Tibial artery (tissue), 4 donors: ENCODE data around the gene FOXN1.

Experiments used
- DNase-seq, 2 donors: peaks; one replicate each; pipeline ENCODE4 v3.0.0-alpha.2; 2019
- H3K27ac ChIP-seq, 2 donors: fragments of 200-600 bp; sonication (generic) in 1 of 2; 1 replicate in 1 of 2; 2 replicates in 1 of 2; pipeline ENCODE4 v1.5.1; 2018 to 2019; ENCODE audit warnings: mild to moderate bottlenecking in 1 of 2
- H3K27me3 ChIP-seq, 2 donors: fragments of 200-600 bp; sonication (generic) in 1 of 2; one replicate each; pipeline versions ENCODE4 v1.5.1 to v1.6.0; 2016 to 2019
- H3K36me3 ChIP-seq, 3 donors: fragments of 200-600 bp; sonication (generic) in 2 of 3; one replicate each; pipeline ENCODE4 v1.5.1; 2016 to 2019; ENCODE audit warnings: mild to moderate bottlenecking in 2 of 3
- H3K4me1 ChIP-seq, 4 donors: fragments of 200-600 bp; sonication (generic) in 2 of 4; 1 replicate in 3 of 4; 2 replicates in 1 of 4; pipeline ENCODE4 v1.5.1; 2016 to 2019
- H3K4me3 ChIP-seq, 2 donors: fragments of 200-600 bp; sonication (generic) in 1 of 2; 1 replicate in 1 of 2; 2 replicates in 1 of 2; pipeline ENCODE4 v1.5.1; 2018 to 2019; ENCODE audit warnings: mild to moderate bottlenecking in 2 of 2
- H3K9me3 ChIP-seq, 3 donors: fragments of 200-600 bp; sonication (generic) in 1 of 3; one replicate each; pipeline ENCODE4 v1.5.1; 2016 to 2019
- CTCF ChIP-seq, 2 experiments: fragments of 200-600 bp in 1 of 2; fragments of 450-650 bp in 1 of 2; IDR thresholded peaks; one replicate each; pipeline ENCODE4 v1.5.1; 2017 to 2019; ENCODE audit warnings: antibody characterized with exemption in 2 of 2, mild to moderate bottlenecking in 1 of 2, moderate library complexity in 1 of 2
- intact Hi-C: fragments of 100-400 bp; cut with DNase I; formaldehyde crosslinking; loops from one replicate; pipeline ENCODE4 v1.15.0; 2023; ENCODE audit warnings: low total_unique reads

The FOXN1 gene

GRCh38 chr17:28488533-28489276 lies 17.4 kb upstream of the FOXN1 start:
- no peaks in the 10 kb centered on the region for H3K36me3 ChIP-seq
- peaks cover 0 to 40% of the 10 kb centered on the region in 2 donors for H3K27me3 ChIP-seq
- no peak overlapping the region for H3K4me3 ChIP-seq
- intact Hi-C loops = no loop called here
- H3K9me3 ChIP-seq = no peaks in the 10 kb centered on the region
- no peak for TF ChIP-seq CTCF (IDR thresholded peaks at IDR 0.05)
- no peak overlapping the region for H3K27ac ChIP-seq
- no peak for DNase-seq
- H3K4me1 ChIP-seq = no peaks in the 10 kb centered on the region

- Histone ChIP-seq H3K27me3 (peaks cover 0 to 50% of the 10 kb centered on the region in 2 donors), H3K4me1 (peaks cover 0 to 3% (median 0%) of the 10 kb centered on the region in 4 donors), H3K4me3 (no peak overlapping the region), H3K27ac (no peak overlapping the region), H3K9me3 (no peaks in the 10 kb centered on the region), H3K36me3 (no peaks in the 10 kb centered on the region)
- TF ChIP-seq CTCF (IDR thresholded peaks at IDR 0.05) = no peak
- no peak for DNase-seq
- intact Hi-C loops = no loop called here
These were observed 14.9 kb upstream of the FOXN1 start for GRCh38 chr17:28491286-28491685.

- Histone ChIP-seq H3K27ac (no peak overlapping the region), H3K36me3 (no peaks in the 10 kb centered on the region), H3K4me3 (no peak overlapping the region), H3K9me3 (no peaks in the 10 kb centered on the region), H3K27me3 (peaks cover 0 to 55% of the 10 kb centered on the region in 2 donors), H3K4me1 (peaks cover 0 to 3% (median 0%) of the 10 kb centered on the region in 4 donors)
- no peak for TF ChIP-seq CTCF (IDR thresholded peaks at IDR 0.05)
- no peak for DNase-seq
- intact Hi-C loops = no loop called here
These were observed 14.3 kb upstream of the FOXN1 start for GRCh38 chr17:28491860-28492259.

- no peak for DNase-seq
- Histone ChIP-seq H3K36me3 (no peaks in the 10 kb centered on the region), H3K9me3 (no peaks in the 10 kb centered on the region), H3K4me1 (peaks cover 0 to 8% (median 0%) of the 10 kb centered on the region in 4 donors), H3K27me3 (peaks cover 0 to 59% of the 10 kb centered on the region in 2 donors), H3K4me3 (no peak overlapping the region), H3K27ac (no peak overlapping the region)
- no peak for TF ChIP-seq CTCF (IDR thresholded peaks at IDR 0.05)
- intact Hi-C loops = no loop called here
These were observed 13.5 kb upstream of the FOXN1 start for GRCh38 chr17:28492352-28493310.

GRCh38 chr17:28493460-28493859 lies 12.7 kb upstream of the FOXN1 start:
- Histone ChIP-seq H3K4me3 (no peak overlapping the region), H3K9me3 (no peaks in the 10 kb centered on the region), H3K27me3 (peaks cover 0 to 58% of the 10 kb centered on the region in 2 donors), H3K27ac (no peak overlapping the region), H3K4me1 (peaks cover 0 to 12% (median 0%) of the 10 kb centered on the region in 4 donors), H3K36me3 (no peaks in the 10 kb centered on the region)
- intact Hi-C loops = no loop called here
- no peak for DNase-seq
- TF ChIP-seq CTCF (IDR thresholded peaks at IDR 0.05) = no peak
